C4-2B (cell line): ENCODE measurements around the gene CDRT4.

ENCODE experiments used
- CTCF ChIP-seq: fragments of 450-650 bp; conservative IDR thresholded peaks from 2 replicates; pipeline ENCODE4 v1.5.1; 2017; ENCODE audit warnings: mild to moderate bottlenecking
- ZFX ChIP-seq: fragments of 450-650 bp; IDR thresholded peaks from 2 replicates; pipeline ENCODE4 v1.6.1; 2017

GRCh38 chr17:15509095-15509494 lies 41.7 kb upstream of the CDRT4 start:
- TF ChIP-seq CTCF = no peak
- no peak for TF ChIP-seq ZFX
